Measurements from ENCODE around the gene CLCF1. TPM values are rescaled to one million over a fixed set of nuclear protein-coding genes. Genes with fewer than 3 reads are reported as not detected.

CLCF1 gene
- total and polyA plus RNA-seq, 2 of the 13 experiments (the other 11 are each of a cell fraction or from before 2014, with no cell fraction given) = 0.49 to 0.78 TPM

- TF ChIP-seq, protein P1, sequence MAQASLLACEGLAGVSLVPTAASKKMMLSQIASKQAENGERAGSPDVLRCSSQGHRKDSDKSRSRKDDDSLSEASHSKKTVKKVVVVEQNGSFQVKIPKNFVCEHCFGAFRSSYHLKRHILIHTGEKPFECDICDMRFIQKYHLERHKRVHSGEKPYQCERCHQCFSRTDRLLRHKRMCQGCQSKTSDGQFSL (CRISPR knock-in tag; IDR thresholded peaks at IDR 0.05) = no peak
- TF ChIP-seq RBFOX2 (IDR thresholded peaks at IDR 0.05; ENCODE audit: low read depth, low read length) (peak; percentile 80), ZNF207 (IDR thresholded peaks at IDR 0.05; ENCODE audit: borderline replicate concordance) (no peak), ZNF768 (CRISPR knock-in tag; IDR thresholded peaks at IDR 0.05) (no peak), ETV6 (CRISPR knock-in tag; conservative IDR thresholded peaks at IDR 0.05) (0 out of 2 replicates have a peak, but pooled peaks have one; percentile 57), ZNF331 (CRISPR knock-in tag; IDR thresholded peaks at IDR 0.05) (peak; percentile 24), NFIC (IDR thresholded peaks at IDR 0.05; ENCODE audit: low read length) (no peak), GABPA (IDR thresholded peaks at IDR 0.05; ENCODE audit: low read depth, low read length) (no peak; the same call in 1 of the 2 replicates), GABPA (CRISPR knock-in tag; IDR thresholded peaks at IDR 0.05; ENCODE audit: low read depth) (peak; percentile 80), GZF1 (CRISPR knock-in tag; IDR thresholded peaks at IDR 0.05) (no peak), ZMYM4 (CRISPR knock-in tag; IDR thresholded peaks at IDR 0.05) (peak; percentile 60; the same call in 1 of the 2 replicates), HBP1 (CRISPR knock-in tag; IDR thresholded peaks at IDR 0.05; ENCODE audit: low read depth) (peak; percentile 30; the same call in 1 of the 2 replicates), CREBL2 (CRISPR knock-in tag; IDR thresholded peaks at IDR 0.05; ENCODE audit: borderline replicate concordance) (0 out of 2 replicates have a peak, but pooled peaks have one; percentile 51), FLYWCH1 (CRISPR knock-in tag; IDR thresholded peaks at IDR 0.05) (no peak), RBM22 (optimal IDR thresholded peaks at IDR 0.05; ENCODE audit: low read length) (peak; percentile 83), SMAD3 (CRISPR knock-in tag; IDR thresholded peaks at IDR 0.05) (no peak; the same call in 1 of the 2 replicates), RFXANK (CRISPR knock-in tag; IDR thresholded peaks at IDR 0.05) (no peak; the same call in 1 of the 2 replicates), ZNF549 (CRISPR knock-in tag; IDR thresholded peaks at IDR 0.05) (no peak), FOXA1 (IDR thresholded peaks at IDR 0.05) (no peak), FOXA1 (CRISPR knock-in tag; IDR thresholded peaks at IDR 0.05) (no peak), IRF2 (CRISPR knock-in tag; IDR thresholded peaks at IDR 0.05) (peak; percentile 90), WIZ (CRISPR knock-in tag; IDR thresholded peaks at IDR 0.05) (no peak), RFX1 (IDR thresholded peaks at IDR 0.05) (peak; percentile 98), ZNF792 (CRISPR knock-in tag; IDR thresholded peaks at IDR 0.05) (no peak), KAT2B (IDR thresholded peaks at IDR 0.05; ENCODE audit: borderline replicate concordance, low read depth, low read length) (no peak), THRA (CRISPR knock-in tag; IDR thresholded peaks at IDR 0.05; ENCODE audit: borderline replicate concordance) (0 out of 2 replicates have a peak, but pooled peaks have one; percentile 47), ZNF616 (CRISPR knock-in tag; IDR thresholded peaks at IDR 0.05; ENCODE audit: low read depth) (no peak), DNMT3B (CRISPR knock-in tag; conservative IDR thresholded peaks at IDR 0.05) (no peak)
- TF ChIP-seq, protein P2, sequence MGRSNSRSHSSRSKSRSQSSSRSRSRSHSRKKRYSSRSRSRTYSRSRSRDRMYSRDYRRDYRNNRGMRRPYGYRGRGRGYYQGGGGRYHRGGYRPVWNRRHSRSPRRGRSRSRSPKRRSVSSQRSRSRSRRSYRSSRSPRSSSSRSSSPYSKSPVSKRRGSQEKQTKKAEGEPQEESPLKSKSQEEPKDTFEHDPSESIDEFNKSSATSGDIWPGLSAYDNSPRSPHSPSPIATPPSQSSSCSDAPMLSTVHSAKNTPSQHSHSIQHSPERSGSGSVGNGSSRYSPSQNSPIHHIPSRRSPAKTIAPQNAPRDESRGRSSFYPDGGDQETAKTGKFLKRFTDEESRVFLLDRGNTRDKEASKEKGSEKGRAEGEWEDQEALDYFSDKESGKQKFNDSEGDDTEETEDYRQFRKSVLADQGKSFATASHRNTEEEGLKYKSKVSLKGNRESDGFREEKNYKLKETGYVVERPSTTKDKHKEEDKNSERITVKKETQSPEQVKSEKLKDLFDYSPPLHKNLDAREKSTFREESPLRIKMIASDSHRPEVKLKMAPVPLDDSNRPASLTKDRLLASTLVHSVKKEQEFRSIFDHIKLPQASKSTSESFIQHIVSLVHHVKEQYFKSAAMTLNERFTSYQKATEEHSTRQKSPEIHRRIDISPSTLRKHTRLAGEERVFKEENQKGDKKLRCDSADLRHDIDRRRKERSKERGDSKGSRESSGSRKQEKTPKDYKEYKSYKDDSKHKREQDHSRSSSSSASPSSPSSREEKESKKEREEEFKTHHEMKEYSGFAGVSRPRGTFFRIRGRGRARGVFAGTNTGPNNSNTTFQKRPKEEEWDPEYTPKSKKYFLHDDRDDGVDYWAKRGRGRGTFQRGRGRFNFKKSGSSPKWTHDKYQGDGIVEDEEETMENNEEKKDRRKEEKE (IDR thresholded peaks at IDR 0.05) = no peak
Observed at GRCh38 chr11:67317205-67317887, 56.1 kb downstream of the CLCF1 start (continued).

All from HepG2 (cell line).